Lower leg skin (tissue), 4 donors: Measurements from ENCODE around the gene LMTK3. TPM values are rescaled to one million over a fixed set of nuclear protein-coding genes. Genes with fewer than 3 reads are reported as not detected.

Experiments used
- DNase-seq, 2 donors: peaks; one replicate each; pipeline ENCODE4 v3.0.0-alpha.2; 2019; ENCODE audit warnings: low spot score in 2 of 2
- H3K4me3 ChIP-seq: fragments of 200-600 bp; sonication (generic); 2 replicates; pipeline ENCODE4 v1.5.1; 2017; ENCODE audit warnings: mild to moderate bottlenecking, low read depth; ENCODE audit not compliant: poor library complexity, severe bottlenecking
- POLR2A ChIP-seq, 2 donors: fragments of 450-650 bp; IDR thresholded peaks; one replicate each; pipeline ENCODE4 v1.6.1; 2016 to 2017; ENCODE audit warnings: antibody characterized with exemption in 2 of 2, mild to moderate bottlenecking in 1 of 2, moderate library complexity in 1 of 2
- WGBS, 2 donors: methylation state at CpG; one replicate each; pipeline ENCODE4 v1.1.5; 2018; 5-methylcytosine and 5-hydroxymethylcytosine counted together
- intact Hi-C: fragments of 100-400 bp; cut with DNase I; formaldehyde crosslinking; loops from one replicate; pipeline ENCODE4 v1.15.0; 2023; ENCODE audit warnings: low total_unique reads
- total RNA-seq, 4 donors: library from RNA; depleted of rRNA; stranded (reverse); fragments of >200 nt; gene quantifications; one replicate each; pipeline ENCODE4 v1.1.0, GENCODE V29; 2016
- TF ChIP-seq, protein P1 (sequence below), 3 donors: fragments of 450-650 bp; IDR thresholded peaks; one replicate each; pipeline ENCODE4 v1.5.1; 2016; ENCODE audit warnings: antibody characterized with exemption in 3 of 3, mild to moderate bottlenecking in 3 of 3, moderate library complexity in 2 of 3

The LMTK3 gene
- total RNA-seq, 4 donors from 2014 or later, result 5.3 to 6.7 (median 5.8) TPM

GRCh38 chr19:48556163-48556562 lies 44.5 kb upstream of the LMTK3 start:
- TF ChIP-seq, protein P1, sequence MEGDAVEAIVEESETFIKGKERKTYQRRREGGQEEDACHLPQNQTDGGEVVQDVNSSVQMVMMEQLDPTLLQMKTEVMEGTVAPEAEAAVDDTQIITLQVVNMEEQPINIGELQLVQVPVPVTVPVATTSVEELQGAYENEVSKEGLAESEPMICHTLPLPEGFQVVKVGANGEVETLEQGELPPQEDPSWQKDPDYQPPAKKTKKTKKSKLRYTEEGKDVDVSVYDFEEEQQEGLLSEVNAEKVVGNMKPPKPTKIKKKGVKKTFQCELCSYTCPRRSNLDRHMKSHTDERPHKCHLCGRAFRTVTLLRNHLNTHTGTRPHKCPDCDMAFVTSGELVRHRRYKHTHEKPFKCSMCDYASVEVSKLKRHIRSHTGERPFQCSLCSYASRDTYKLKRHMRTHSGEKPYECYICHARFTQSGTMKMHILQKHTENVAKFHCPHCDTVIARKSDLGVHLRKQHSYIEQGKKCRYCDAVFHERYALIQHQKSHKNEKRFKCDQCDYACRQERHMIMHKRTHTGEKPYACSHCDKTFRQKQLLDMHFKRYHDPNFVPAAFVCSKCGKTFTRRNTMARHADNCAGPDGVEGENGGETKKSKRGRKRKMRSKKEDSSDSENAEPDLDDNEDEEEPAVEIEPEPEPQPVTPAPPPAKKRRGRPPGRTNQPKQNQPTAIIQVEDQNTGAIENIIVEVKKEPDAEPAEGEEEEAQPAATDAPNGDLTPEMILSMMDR (IDR thresholded peaks at IDR 0.05), result no peak
- TF ChIP-seq POLR2A (IDR thresholded peaks at IDR 0.05), result no peak
- intact Hi-C loops, result no loop called here
- WGBS, 2 donors, result 33 to 42% methylated on average over 11 of the region's 11 CpGs
- no peak for DNase-seq
- H3K4me3 ChIP-seq, result no peak overlapping the region

- no peak overlapping the region for H3K4me3 ChIP-seq
- intact Hi-C loops, result no loop called here
- 56 to 61% methylated on average over 15 to 16 of the region's 16 CpGs for WGBS, 2 donors
- TF ChIP-seq, protein P1 (IDR thresholded peaks at IDR 0.05), result no peak
- no peak for TF ChIP-seq POLR2A (IDR thresholded peaks at IDR 0.05)
- no peak for DNase-seq
These were observed 42.9 kb upstream of the LMTK3 start for GRCh38 chr19:48554385-48555091.

GRCh38 chr19:48553676-48554384 lies 42.2 kb upstream of the LMTK3 start:
- WGBS, 2 donors, result 24 to 35% methylated on average over 18 of the region's 18 CpGs
- DNase-seq, result no peak
- intact Hi-C loops, result no loop called here
- TF ChIP-seq POLR2A (IDR thresholded peaks at IDR 0.05), result no peak
- TF ChIP-seq, protein P1 (IDR thresholded peaks at IDR 0.05), result no peak
- H3K4me3 ChIP-seq, result no peak overlapping the region

DNA sequence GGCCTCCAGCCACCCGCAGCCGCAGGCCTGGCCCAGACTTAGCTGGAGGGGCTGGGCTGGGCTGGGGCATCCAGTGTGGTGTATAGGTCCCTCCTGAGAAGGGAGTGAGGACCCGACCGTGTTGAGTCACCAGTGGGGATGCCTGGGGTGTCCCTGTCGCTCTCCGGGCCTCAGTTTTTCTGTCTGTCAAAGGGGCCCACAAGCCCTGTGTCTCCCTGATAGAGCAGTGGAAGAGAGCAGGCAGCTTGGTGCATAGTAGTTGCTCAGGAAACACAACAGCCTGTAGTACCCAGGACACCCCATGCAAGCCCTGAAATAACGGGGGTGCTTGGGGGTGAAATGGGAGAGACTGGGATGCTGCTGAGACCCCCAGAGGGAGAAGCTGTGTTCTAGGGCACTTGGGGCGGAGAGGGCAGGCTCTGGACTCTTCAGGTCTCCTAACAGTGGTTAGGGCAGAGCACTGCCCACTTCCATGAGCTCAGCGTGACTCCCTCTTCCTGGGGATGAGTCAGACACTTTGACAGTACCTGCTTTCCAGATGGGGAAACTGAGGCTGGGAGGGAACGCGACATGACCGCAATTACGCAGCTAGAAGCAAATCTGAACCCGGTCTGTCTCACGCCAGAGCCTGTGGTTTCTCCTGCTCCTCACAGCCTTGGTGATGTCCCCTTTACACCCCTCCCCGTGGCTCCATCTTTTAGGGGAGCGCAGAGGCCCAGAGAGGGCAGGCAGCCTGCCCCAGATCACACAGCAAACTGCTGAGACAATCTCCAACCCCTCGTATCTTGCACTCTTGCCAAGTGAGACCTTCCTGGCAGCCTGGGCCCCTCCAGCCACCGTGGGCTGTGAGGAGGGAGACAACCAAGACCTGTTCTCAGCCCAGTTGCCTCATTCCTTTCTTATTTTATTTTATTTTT lies 41.0 kb upstream of the LMTK3 start:
- intact Hi-C loops, result no loop called here
- 77% methylated on average over 14 to 19 of the region's 19 CpGs for WGBS, 2 donors
- DNase-seq, result no peak
- no peak overlapping the region for H3K4me3 ChIP-seq
- TF ChIP-seq, protein P1 (IDR thresholded peaks at IDR 0.05), result no peak
- no peak for TF ChIP-seq POLR2A (IDR thresholded peaks at IDR 0.05)

DNA sequence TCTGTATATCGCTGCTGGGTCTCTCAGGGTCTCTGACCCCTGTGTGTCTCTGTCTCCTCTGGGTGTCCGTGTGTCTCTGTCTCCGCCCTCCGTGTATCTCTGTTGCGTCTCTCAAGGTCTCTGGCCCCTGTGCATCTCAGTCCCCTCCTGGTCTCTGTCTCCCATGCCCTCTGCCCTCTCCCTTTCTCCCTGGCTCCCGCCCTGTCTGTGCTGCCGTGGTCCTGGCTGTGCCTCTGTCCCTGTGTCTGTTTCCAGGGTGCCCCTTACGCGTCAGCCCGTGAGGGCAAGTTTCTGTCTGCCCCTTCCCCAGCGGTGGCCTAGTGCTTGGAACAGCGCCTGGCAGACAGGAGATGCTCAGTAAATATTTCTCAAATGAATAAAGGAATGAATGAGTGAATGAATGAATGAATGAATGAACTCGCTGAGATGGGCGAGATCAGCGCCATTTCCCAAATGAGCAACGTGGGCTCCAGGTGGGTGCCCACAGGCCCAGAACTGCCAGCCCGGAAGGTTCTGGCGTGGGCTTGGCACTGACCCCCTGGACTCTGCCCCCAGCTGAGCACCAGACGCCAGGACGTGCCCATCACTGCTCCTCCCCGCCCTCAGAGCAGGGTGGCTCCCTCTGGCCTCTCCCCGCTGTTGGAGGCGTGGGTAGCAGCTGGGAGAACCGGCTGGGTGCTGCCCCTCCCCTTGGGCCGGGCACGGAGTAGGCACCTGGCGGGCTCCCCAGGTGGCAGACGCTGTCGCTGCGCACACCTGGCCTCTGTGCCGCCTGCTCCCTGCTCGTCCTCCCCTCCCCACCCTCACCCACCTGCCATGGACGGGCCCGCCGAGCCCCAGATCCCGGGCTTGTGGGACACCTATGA lies 40.0 kb upstream of the LMTK3 start, which contains the start of gene SULT2B1:
TSS of gene SULT2B1 (plus strand) at position 736 of the 866 bp plus-strand sequence. CDS start at position 817, 81 bp downstream.
- WGBS, 2 donors, result 45 to 72% methylated on average over 20 to 36 of the region's 36 CpGs
- no peak within 1 kb of the TSS for H3K4me3 ChIP-seq
- intact Hi-C loops, result no loop called here
- no peak for TF ChIP-seq POLR2A (IDR thresholded peaks at IDR 0.05)
- TF ChIP-seq, protein P1 (IDR thresholded peaks at IDR 0.05), result no peak
- DNase-seq, result no peak
